IMR-90 (cell line): Measurements from ENCODE around the gene SVIL. TPM values are rescaled to one million over a fixed set of nuclear protein-coding genes. Genes with fewer than 3 reads are reported as not detected.

ENCODE experiments used
- ATAC-seq: fragments of 200-7000 bp; cut with Tn5 transposase; 2 replicates; pipeline ENCODE4 v1.9.1; 2020; ENCODE audit warnings: low read depth, mild to moderate bottlenecking, moderate library complexity
- BruUV-seq: library from RNA; stranded (reverse); fragments of 400-500 nt; replicated peaks from 2 replicates; lab custom pipeline; 2021; lab: Mats Ljungman, UMichigan
- CTCF ChIA-PET: fragments of 300-600 bp; formaldehyde crosslinking; extraction: SDS; loops from one replicate; lab custom pipeline; 2021; ENCODE audit warnings: antibody characterized with exemption; lab: Yijun Ruan, JAX
- POLR2A ChIA-PET: fragments of 300-600 bp; sonication (Branson Sonifier 250); formaldehyde crosslinking; loops from one replicate; lab custom pipeline; 2022; ENCODE audit warnings: antibody characterized with exemption; ENCODE audit not compliant: unreplicated experiment; lab: Charles Lee
- DNase-seq: peaks from one replicate; pipeline ENCODE4 v3.0.0; 2013
- H2AFZ ChIP-seq: replicated peaks from 2 replicates; pipeline ENCODE3; 2013; ENCODE audit warnings: low read length, mild to moderate bottlenecking; ENCODE audit not compliant: poor library complexity
- H2AK5ac ChIP-seq: 2 replicates; pipeline ENCODE4 v1.6.1; 2013; ENCODE audit warnings: low read depth, low read length, inconsistent platforms
- H2AK9ac ChIP-seq: replicated peaks from 2 replicates; pipeline ENCODE3; 2013; ENCODE audit warnings: mild to moderate bottlenecking, low read depth, low read length, moderate library complexity; ENCODE audit not compliant: poor library complexity
- H2BK120ac ChIP-seq: 2 replicates; pipeline ENCODE4 v1.6.1; 2013; ENCODE audit warnings: low read depth, low read length, inconsistent platforms
- H2BK15ac ChIP-seq: 3 replicates; pipeline ENCODE4 v1.6.1; 2013; ENCODE audit warnings: low read depth, low read length, inconsistent platforms
- H2BK20ac ChIP-seq: 2 replicates; pipeline ENCODE4 v1.6.1; 2013; ENCODE audit warnings: low read depth, mild to moderate bottlenecking, inconsistent platforms, low read length, moderate library complexity
- H2BK5ac ChIP-seq: 2 replicates; pipeline ENCODE4 v1.6.1; 2013; ENCODE audit warnings: mild to moderate bottlenecking, low read depth, low read length, inconsistent platforms; ENCODE audit not compliant: poor library complexity, severe bottlenecking
- H3K14ac ChIP-seq: replicated peaks from 2 replicates; pipeline ENCODE4 v1.6.1; 2013; ENCODE audit warnings: low read depth, low read length, inconsistent platforms
- H3K18ac ChIP-seq: 2 replicates; pipeline ENCODE4 v1.6.1; 2013; ENCODE audit warnings: low read depth, low read length, control low read depth
- H3K23ac ChIP-seq: 2 replicates; pipeline ENCODE4 v1.6.1; 2013; ENCODE audit warnings: low read depth, low read length, inconsistent platforms
- H3K27ac ChIP-seq: 2 replicates; pipeline ENCODE4 v1.5.1; 2013; ENCODE audit warnings: mild to moderate bottlenecking, control low read depth, low read length; ENCODE audit not compliant: insufficient read depth
- H3K27me3 ChIP-seq: 2 replicates; pipeline ENCODE4 v1.6.1; 2013; ENCODE audit warnings: low read length; ENCODE audit not compliant: control insufficient read depth, insufficient read depth
- H3K36me3 ChIP-seq: 2 replicates; pipeline ENCODE4 v1.6.1; 2013; ENCODE audit warnings: low read length, mixed read lengths; ENCODE audit not compliant: control insufficient read depth, insufficient read depth
- H3K4ac ChIP-seq: 2 replicates; pipeline ENCODE4 v1.6.1; 2013; ENCODE audit warnings: low read depth, low read length, inconsistent platforms
- H3K4me1 ChIP-seq: 2 replicates; pipeline ENCODE4 v1.6.1; 2013; ENCODE audit warnings: low read length, mixed read lengths; ENCODE audit not compliant: control insufficient read depth, insufficient read depth
- H3K4me2 ChIP-seq: 2 replicates; pipeline ENCODE4 v1.6.1; 2013; ENCODE audit warnings: low read depth, mild to moderate bottlenecking, control low read depth, low read length, moderate library complexity
- H3K4me3 ChIP-seq: 2 replicates; pipeline ENCODE4 v1.5.1; 2013; ENCODE audit warnings: low read depth, mild to moderate bottlenecking, control low read depth, low read length, moderate library complexity; ENCODE audit not compliant: insufficient read depth
- H3K56ac ChIP-seq: 2 replicates; pipeline ENCODE4 v1.6.1; 2013; ENCODE audit warnings: low read length, inconsistent platforms; ENCODE audit not compliant: insufficient read depth; ENCODE audit errors: extremely low read depth
- H3K79me1 ChIP-seq, 2 experiments: 2 replicates each; pipeline ENCODE4 v1.6.1; 2013; ENCODE audit warnings: low read length in 2 of 2, inconsistent platforms in 1 of 2, low read depth in 1 of 2
- H3K9ac ChIP-seq: 2 replicates; pipeline ENCODE4 v1.6.1; 2013; ENCODE audit warnings: low read depth, low read length, control low read depth
- H3K9me1 ChIP-seq: 2 replicates; pipeline ENCODE4 v1.6.1; 2013; ENCODE audit warnings: low read length, inconsistent platforms; ENCODE audit not compliant: insufficient read depth
- H3K9me3 ChIP-seq: 2 replicates; pipeline ENCODE4 v1.6.1; 2013; ENCODE audit warnings: low read length; ENCODE audit not compliant: control insufficient read depth, insufficient read depth
- H4K20me1 ChIP-seq: 2 replicates; pipeline ENCODE4 v1.6.1; 2013; ENCODE audit warnings: low read length, inconsistent platforms; ENCODE audit not compliant: insufficient read depth
- H4K5ac ChIP-seq: 2 replicates; pipeline ENCODE4 v1.6.1; 2013; ENCODE audit warnings: mild to moderate bottlenecking, low read depth, low read length, control low read depth
- H4K8ac ChIP-seq, 2 experiments: 2 replicates each; pipeline ENCODE4 v1.6.1; 2013; ENCODE audit warnings: low read depth in 2 of 2, low read length in 2 of 2, control low read depth in 1 of 2, inconsistent platforms in 1 of 2
- H4K91ac ChIP-seq: 2 replicates; pipeline ENCODE4 v1.6.1; 2013; ENCODE audit warnings: low read depth, low read length, inconsistent platforms; ENCODE audit not compliant: insufficient read depth
- BHLHE40 ChIP-seq: fragments of 150-350 bp; IDR thresholded peaks from 2 replicates; pipeline ENCODE4 v1.6.1; 2016; ENCODE audit warnings: mild to moderate bottlenecking, low read depth, low read length
- CEBPB ChIP-seq: IDR thresholded peaks from 2 replicates; pipeline ENCODE4 v1.6.1; 2012; ENCODE audit warnings: low read depth, low read length, improper control_type of control experiment
- CHD1 ChIP-seq: IDR thresholded peaks from 2 replicates; pipeline ENCODE4 v1.6.1; 2012; ENCODE audit warnings: low read depth, low read length, improper control_type of control experiment
- CTCF ChIP-seq: conservative IDR thresholded peaks from 2 replicates; pipeline ENCODE4 v1.5.1; 2012; ENCODE audit warnings: mild to moderate bottlenecking, low read depth, low read length, improper control_type of control experiment
- FOS ChIP-seq: fragments of 150-350 bp; IDR thresholded peaks from 2 replicates; pipeline ENCODE4 v1.6.1; 2016; ENCODE audit warnings: low read depth, low read length
- MAZ ChIP-seq: IDR thresholded peaks from 2 replicates; pipeline ENCODE4 v1.6.1; 2012; ENCODE audit warnings: low read depth, mild to moderate bottlenecking, low read length, improper control_type of control experiment, moderate library complexity, borderline replicate concordance
- NFE2L2 ChIP-seq: fragments of 150-350 bp; IDR thresholded peaks from 2 replicates; pipeline ENCODE4 v1.6.1; 2016; ENCODE audit warnings: low read depth, mild to moderate bottlenecking, low read length
- POLR2A ChIP-seq: IDR thresholded peaks from 2 replicates; pipeline ENCODE4 v1.6.1; 2012; ENCODE audit warnings: mild to moderate bottlenecking, low read depth, low read length
- SMC3 ChIP-seq: fragments of 150-350 bp; IDR thresholded peaks from 2 replicates; pipeline ENCODE4 v1.6.1; 2016; ENCODE audit warnings: low read depth, mild to moderate bottlenecking, antibody characterized with exemption, low read length, moderate library complexity
- WGBS, 2 experiments: methylation state at CpG; one replicate each; pipeline versions ENCODE4 v1.1.5 to v1.1.7; 2013; ENCODE audit warnings: missing lambda C conversion rate in 2 of 2; ENCODE audit not compliant: insufficient read length in 1 of 2; ENCODE audit errors: extremely low coverage in 2 of 2; 5-methylcytosine and 5-hydroxymethylcytosine counted together
- dilution Hi-C: fragments of 300-500 bp; cut with HindIII; formaldehyde crosslinking; loops from one replicate; pipeline ENCODE4 v1.14.3; 2018; ENCODE audit warnings: low sequenced_read_pairs; ENCODE audit not compliant: unreplicated experiment
- in situ Hi-C: fragments of 300-500 bp; cut with MboI; formaldehyde crosslinking; loops from 3 replicates; pipeline ENCODE4 v1.14.3; 2019; ENCODE audit warnings: low sequenced_read_pairs, inconsistent platforms, mixed read lengths
- intact Hi-C: fragments of 100-400 bp; cut with micrococcal nuclease; formaldehyde crosslinking; loops from 2 replicates; pipeline ENCODE4 v1.10.0; 2022
- polyA plus RNA-seq, 3 experiments: library from polyadenylated mRNA; depleted of rRNA; stranded (reverse); fragments of >200 nt; gene quantifications; 2 replicates each; pipeline ENCODE4 v1.2.3, GENCODE V29; 2012; ENCODE audit warnings: low replicate concordance in 1 of 3
- total RNA-seq: library from RNA; depleted of rRNA; stranded (reverse); fragments of >200 nt; gene quantifications from 2 replicates; pipeline ENCODE4 v1.2.3, GENCODE V29; 2012

SVIL gene
- total and polyA plus RNA-seq, 2 of the 4 experiments (the other 2 are of a cell fraction): 11.5 to 11.6 TPM

- Histone ChIP-seq H3K56ac (peak overlapping the region; percentile 83; the same call in 1 of the 2 replicates), H4K91ac (peak overlapping the region; percentile 40), H3K4ac (peak overlapping the region; percentile 91), H2AK9ac (peak overlapping the region; percentile 12), H3K18ac (peak overlapping the region; percentile 69), H2BK5ac (peak overlapping the region; percentile 75), H2BK120ac (peak overlapping the region; percentile 92), H3K4me2 (peak overlapping the region; percentile 43; the same call in 1 of the 2 replicates), H3K4me3 (no peak overlapping the region), H3K79me1 (peaks cover 8 to 38% of the 10 kb centered on the region in 2 experiments; a peak in 3 of 4 replicates), H3K9me1 (peaks cover 15% of the 10 kb centered on the region), H3K36me3 (peaks cover 20% of the 10 kb centered on the region), H3K14ac (peak overlapping the region; percentile 88), H2AK5ac (peak overlapping the region; percentile 72), H2AFZ (no peak overlapping the region), H2BK20ac (peak overlapping the region; percentile 97), H2BK15ac (peak overlapping the region; percentile 96; the same call in 2 of the 3 replicates), H3K27me3 (no peaks in the 10 kb centered on the region), H4K5ac (peak overlapping the region; percentile 17; the same call in 1 of the 2 replicates), H3K9ac (no peak overlapping the region), H3K23ac (peak overlapping the region; percentile 95), H4K20me1 (no peaks in the 10 kb centered on the region), H4K8ac (peak overlapping the region; percentile 73 to 91), H3K27ac (peak overlapping the region; percentile 45), H3K4me1 (peaks cover 13% of the 10 kb centered on the region), H3K9me3 (no peaks in the 10 kb centered on the region)
- no peak for TF ChIP-seq CEBPB
- TF ChIP-seq MAZ: no peak
- TF ChIP-seq FOS: no peak
- TF ChIP-seq SMC3: no peak
- TF ChIP-seq CHD1: no peak
- TF ChIP-seq NFE2L2: no peak
- no peak for TF ChIP-seq BHLHE40
- TF ChIP-seq POLR2A: no peak
- TF ChIP-seq CTCF: no peak
- ATAC-seq (peak; percentile 97), DNase-seq (peak; percentile 85)
- dilution Hi-C loops (no loop called here), intact Hi-C loops (no loop called here), in situ Hi-C loops (no loop called here)
- POLR2A ChIA-PET: no interaction called here
- WGBS, 2 experiments: no CpG with 5 or more reads among the region's 8 CpGs
- CTCF ChIA-PET: interaction anchor here (2.5 kb wide), 1 partner anchor 20 kb away, joined by 16 read pairs; no protein-coding TSS in a partner anchor
- no TSS peak for BruUV-seq
Measured at GRCh38 chr10:29555746-29556481, 78.9 kb downstream of the SVIL start.
